ENCODE data around the gene SEPTIN5.

Gene SEPTIN5

DNA sequence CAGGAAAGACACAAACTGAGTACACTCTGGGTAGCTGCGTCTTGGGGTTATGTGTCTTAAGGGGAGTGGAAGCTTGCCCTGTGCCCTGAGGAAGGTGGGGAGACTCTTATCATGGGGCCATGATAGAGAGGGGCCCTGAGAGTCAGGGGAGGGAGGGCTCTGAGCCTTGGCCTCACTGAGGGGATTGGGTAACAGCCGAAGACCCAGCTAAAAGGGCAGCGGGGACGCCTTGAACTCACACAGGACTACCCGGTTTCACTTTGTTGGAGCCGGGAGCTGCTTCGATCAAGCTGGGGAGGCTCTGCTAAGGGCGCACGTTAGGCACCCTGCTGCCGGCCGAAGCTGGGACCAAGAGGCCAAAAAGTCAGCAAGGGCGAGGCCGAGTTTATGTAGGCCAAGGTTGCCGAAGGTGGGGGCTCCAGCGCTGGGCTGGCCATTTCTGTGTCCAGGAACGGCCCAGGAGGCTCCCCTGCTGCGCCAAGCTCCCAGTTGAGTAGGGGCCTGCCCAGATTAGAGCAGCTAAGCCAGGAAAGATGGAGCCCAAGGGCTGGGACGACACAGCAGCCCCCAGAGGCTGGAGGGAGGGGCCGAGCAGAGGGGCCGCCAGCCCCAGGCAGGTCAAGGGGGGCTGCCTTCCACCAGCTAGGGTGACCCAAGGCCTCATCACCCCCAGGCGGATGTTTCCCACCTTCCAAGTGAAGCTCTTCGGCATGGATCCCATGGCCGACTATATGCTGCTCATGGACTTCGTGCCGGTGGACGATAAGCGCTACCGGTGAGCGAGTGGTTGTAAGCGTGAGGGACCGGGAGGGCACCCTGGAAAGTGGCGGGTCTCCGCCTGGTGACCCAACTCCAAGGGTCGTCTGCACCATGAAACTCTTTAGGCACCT is 48.5 kb downstream of the SEPTIN5 start:
- no peak for DNase-seq

GRCh38 chr22:19763458-19764298 is 49.4 kb downstream of the SEPTIN5 start:
- DNase-seq, result no peak

DNA sequence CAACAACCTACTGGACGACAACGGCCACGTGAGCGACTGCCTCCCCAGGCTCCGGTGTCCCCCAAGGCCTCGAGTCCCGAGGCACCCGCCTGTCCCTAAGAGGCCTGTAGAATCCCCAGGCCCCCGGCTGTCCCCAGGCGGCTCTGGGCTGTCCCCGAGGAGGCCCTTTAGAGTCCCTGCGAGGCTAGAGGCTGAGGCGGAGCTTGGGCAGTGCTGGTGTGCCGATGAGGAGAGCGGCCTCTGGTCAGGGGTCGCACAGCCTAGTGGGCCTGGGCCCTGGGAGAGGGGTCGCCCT is 49.9 kb downstream of the SEPTIN5 start:
- no peak for DNase-seq

GRCh38 chr22:19764636-19765476 is 50.6 kb downstream of the SEPTIN5 start:
- no peak for DNase-seq

GRCh38 chr22:19765477-19766239 is 51.4 kb downstream of the SEPTIN5 start:
- no peak for DNase-seq

DNA sequence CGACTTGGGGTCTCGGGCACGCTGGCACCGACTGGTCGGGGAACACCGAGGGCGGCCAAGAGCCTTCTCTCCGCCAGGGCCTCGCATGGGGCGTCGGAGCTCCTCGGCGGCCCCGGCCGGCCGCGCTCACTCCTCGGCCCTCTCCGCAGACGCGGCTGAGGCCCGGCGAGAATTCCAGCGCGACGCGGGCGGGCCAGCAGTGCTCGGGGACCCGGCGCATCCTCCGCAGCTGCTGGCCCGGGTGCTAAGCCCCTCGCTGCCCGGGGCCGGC is 51.9 kb downstream of the SEPTIN5 start:
- no peak for DNase-seq

DNA sequence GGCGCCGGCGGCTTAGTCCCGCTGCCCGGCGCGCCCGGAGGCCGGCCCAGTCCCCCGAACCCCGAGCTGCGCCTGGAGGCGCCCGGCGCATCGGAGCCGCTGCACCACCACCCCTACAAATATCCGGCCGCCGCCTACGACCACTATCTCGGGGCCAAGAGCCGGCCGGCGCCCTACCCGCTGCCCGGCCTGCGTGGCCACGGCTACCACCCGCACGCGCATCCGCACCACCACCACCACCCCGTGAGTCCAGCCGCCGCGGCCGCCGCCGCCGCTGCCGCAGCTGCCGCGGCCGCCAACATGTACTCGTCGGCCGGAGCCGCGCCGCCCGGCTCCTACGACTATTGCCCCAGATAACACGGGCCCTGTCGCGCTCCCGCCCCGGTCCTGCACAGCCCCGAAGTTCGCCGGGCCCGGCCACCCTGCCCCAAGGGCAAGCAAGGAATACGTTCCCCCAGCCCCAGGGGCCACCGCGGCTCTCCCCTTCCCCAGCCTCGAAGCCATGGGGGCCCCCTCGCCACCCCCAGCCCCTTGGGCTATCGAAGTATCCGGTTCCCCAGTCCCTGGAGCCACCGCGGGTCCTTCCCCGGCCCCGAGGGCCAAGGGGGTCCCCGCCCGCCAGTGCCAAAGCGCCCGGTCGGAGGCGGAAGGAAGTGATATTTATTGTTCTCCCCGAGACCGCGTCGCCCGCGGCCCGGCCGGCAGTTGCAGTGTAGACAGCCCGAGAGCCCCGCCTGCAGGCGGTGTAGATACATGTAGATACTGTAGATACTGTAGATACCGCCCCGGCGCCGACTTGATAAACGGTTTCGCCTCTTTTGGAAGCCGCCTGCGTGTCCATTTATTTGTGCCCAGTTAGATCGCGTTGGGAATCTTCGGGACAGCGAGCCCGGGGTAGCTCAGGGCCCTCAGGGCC is 52.5 kb downstream of the SEPTIN5 start:
- peak; percentile 46 for DNase-seq

DNA sequence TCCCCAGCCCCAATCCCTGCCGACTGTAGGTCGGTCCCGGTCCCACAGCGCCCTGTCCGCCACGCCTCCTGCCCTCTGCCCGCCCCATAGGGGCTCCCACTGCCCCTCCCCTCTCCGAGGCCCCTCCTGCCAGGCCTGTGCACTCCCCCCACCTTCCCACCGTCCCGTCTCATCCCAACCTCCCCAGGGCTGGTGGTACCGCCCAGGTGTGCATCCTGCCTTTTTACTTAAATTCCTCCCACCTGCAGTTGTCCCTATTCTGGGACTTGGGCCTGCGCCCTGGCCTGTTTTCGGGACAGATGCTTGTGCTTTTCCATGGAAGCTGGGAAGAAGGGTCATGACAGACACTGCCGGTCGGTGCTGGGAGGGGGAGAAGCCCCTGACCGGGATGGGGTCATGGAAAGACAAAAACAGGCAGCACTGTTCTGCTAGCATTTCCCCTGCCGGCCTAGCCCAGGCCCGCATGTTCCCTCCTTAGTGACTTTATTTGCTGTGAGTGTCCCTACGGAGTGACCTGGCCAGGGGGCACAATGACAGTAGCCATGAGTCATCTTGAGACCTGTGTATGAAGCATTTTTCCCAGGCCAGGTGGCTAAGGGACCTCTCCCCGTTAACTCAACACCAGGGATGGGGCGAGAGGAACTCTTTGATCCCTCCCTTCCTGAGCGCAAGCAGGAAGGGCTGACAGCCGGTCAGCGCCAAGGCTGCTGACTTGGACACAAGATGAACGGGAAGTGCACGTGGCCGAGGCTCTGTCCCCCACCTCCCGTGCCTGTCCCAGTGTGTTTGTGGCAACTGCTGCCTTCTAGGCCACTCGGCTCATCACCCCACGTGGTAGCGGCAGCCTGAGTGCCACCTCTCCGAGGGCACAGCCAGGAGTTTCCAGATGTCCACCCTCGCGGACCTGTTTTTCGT is 53.4 kb downstream of the SEPTIN5 start:
- no peak for DNase-seq

DNA sequence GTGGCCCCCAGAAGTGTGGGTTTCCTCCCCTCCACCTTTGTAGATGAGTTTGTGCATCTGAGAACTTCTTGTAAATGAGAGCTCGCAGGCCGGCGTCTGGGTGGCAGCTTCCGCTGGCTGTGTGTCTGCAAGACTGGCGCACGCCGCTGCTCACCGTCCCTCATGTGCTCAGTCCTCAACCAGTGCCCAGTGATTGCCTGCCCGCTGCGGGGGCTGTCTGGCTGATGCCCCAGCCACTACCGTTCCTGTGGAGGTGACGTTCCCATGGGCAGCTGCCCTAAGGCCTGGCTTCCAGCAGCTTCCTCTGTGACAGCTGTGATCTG is 55.1 kb downstream of the SEPTIN5 start:
- no peak for DNase-seq

- DNase-seq, result no peak
These were observed 56.3 kb downstream of the SEPTIN5 start for GRCh38 chr22:19770349-19771220.

GRCh38 chr22:19772422-19772672 is 58.0 kb downstream of the SEPTIN5 start:
- no peak for DNase-seq
